Measurements from ENCODE around the gene TMEM255B. TPM values are rescaled to one million over a fixed set of nuclear protein-coding genes. Genes with fewer than 3 reads are reported as not detected.

Gene TMEM255B
- total and polyA plus RNA-seq, 2 donors (not counting 3 experiments of a cell fraction or from before 2014, with no cell fraction given) = 105 to 121 TPM

- dilution Hi-C loops (cut with MboI; ENCODE audit: extremely low pct_ligation_motif_present, low sequenced_read_pairs) = no loop called here
- H3K27me3 ChIP-seq (ENCODE audit: control insufficient read depth in 2 of 2, insufficient read depth in 2 of 2, low read length in 2 of 2) = no peaks in the 10 kb centered on the region
- H3K36me3 ChIP-seq (ENCODE audit: control insufficient read depth in 2 of 2, extremely low read depth in 1 of 2, insufficient read depth in 2 of 2, low read length in 2 of 2) = peaks cover 0 to 11% of the 10 kb centered on the region in 2 experiments
- intact Hi-C loops (cut with micrococcal nuclease) = no loop called here
- BruUV-seq (replicated peaks) = no TSS peak
- no peak overlapping the region for H3K9ac ChIP-seq (replicated peaks; ENCODE audit: extremely low read depth, insufficient read depth, low read length)
- H3K4me2 ChIP-seq (ENCODE audit: insufficient read depth, low read length) = no peak overlapping the region
- POLR2A ChIA-PET = no interaction called here
- no peaks in the 10 kb centered on the region for H3K79me2 ChIP-seq (ENCODE audit: control insufficient read depth, insufficient read depth, low read length)
- CTCF ChIA-PET = interaction anchor here (2.0 kb wide), 1 partner anchor 66 kb away, joined by 15 read pairs; no protein-coding TSS in a partner anchor
- H3K9me1 ChIP-seq (replicated peaks; ENCODE audit: control insufficient read depth, extremely low read depth, insufficient read depth, low read length) = no peaks in the 10 kb centered on the region
- H3K9me3 ChIP-seq (replicated peaks; ENCODE audit: control insufficient read depth, insufficient read depth, low read length) = no peaks in the 10 kb centered on the region
- H2AFZ ChIP-seq (ENCODE audit: low read depth, low read length) = no peak overlapping the region
- H3K4me3 ChIP-seq (replicated peaks in 1 of 3; ENCODE audit: insufficient read depth in 1 of 3, low read depth in 1 of 3, low read length in 3 of 3) = no peak overlapping the region
- DNase-seq (ENCODE audit: low read depth, low spot score) (no peak), FAIRE-seq (no peak)
- no peak overlapping the region for H3K27ac ChIP-seq (ENCODE audit: insufficient read depth, low read depth, low read length)
- H3K4me1 ChIP-seq (ENCODE audit: control insufficient read depth, extremely low read depth, insufficient read depth, low read length) = peaks cover 13% of the 10 kb centered on the region
- H4K20me1 ChIP-seq (replicated peaks; ENCODE audit: control insufficient read depth, extremely low read depth, insufficient read depth, low read length) = no peaks in the 10 kb centered on the region
- no peak for TF ChIP-seq JUN (IDR thresholded peaks at IDR 0.05; ENCODE audit: borderline replicate concordance, insufficient read depth, insufficient read length, low read depth)
- no peak for TF ChIP-seq FOS (IDR thresholded peaks at IDR 0.05; ENCODE audit: borderline replicate concordance, insufficient read depth, low read length)
- TF ChIP-seq GATA2 (IDR thresholded peaks at IDR 0.05; ENCODE audit: insufficient read depth, insufficient read length, low read depth, low read length) = no peak
- TF ChIP-seq MYC (IDR thresholded peaks at IDR 0.05; ENCODE audit: low read depth, low read length) = no peak
- TF ChIP-seq EZH2 (IDR thresholded peaks at IDR 0.05; ENCODE audit: borderline replicate concordance, low read depth, low read length, severe bottlenecking) = no peak
- TF ChIP-seq CTCF (IDR thresholded peaks at IDR 0.05; ENCODE audit: extremely low read depth in 1 of 2, insufficient read depth in 1 of 2, low read depth in 1 of 2, low read length in 2 of 2) = no peak
- TF ChIP-seq, protein P1, sequence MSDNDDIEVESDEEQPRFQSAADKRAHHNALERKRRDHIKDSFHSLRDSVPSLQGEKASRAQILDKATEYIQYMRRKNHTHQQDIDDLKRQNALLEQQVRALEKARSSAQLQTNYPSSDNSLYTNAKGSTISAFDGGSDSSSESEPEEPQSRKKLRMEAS (IDR thresholded peaks at IDR 0.05; ENCODE audit: insufficient read depth, insufficient read length) = no peak
- no peak for TF ChIP-seq POLR2AphosphoS5 (IDR thresholded peaks at IDR 0.05; ENCODE audit: insufficient read depth, low read depth, low read length)
Measured at GRCh38 chr13:113838711-113839201, 79.7 kb downstream of the TMEM255B start.
